ENCODE data around the gene DALRD3. TPM values are rescaled to one million over a fixed set of nuclear protein-coding genes. Genes with fewer than 3 reads are reported as not detected.

Gene DALRD3
- total RNA-seq, 1 experiment from 2014 or later = 62.8 TPM

GRCh38 chr3:49007068-49007770, 11.2 kb downstream of the DALRD3 start, which contains the start of gene WDR6:
TSS of gene WDR6 (plus strand) at chr3:49007391. CDS start at chr3:49007432, 41 bp downstream.
- DNase-seq (ENCODE audit: low spot score) = peak; percentile 98
- in situ Hi-C loops (cut with HindIII; ENCODE audit: low sequenced_read_pairs) = no loop called here

- DNase-seq (ENCODE audit: low spot score) = peak; percentile 46
- in situ Hi-C loops (cut with HindIII; ENCODE audit: low sequenced_read_pairs) = no loop called here
These were observed 11.8 kb downstream of the DALRD3 start for GRCh38 chr3:49006408-49007067.

- no peak for DNase-seq (ENCODE audit: low spot score)
These were observed 12.4 kb downstream of the DALRD3 start for GRCh38 chr3:49005998-49006397.

GRCh38 chr3:49005303-49005680, 13.1 kb downstream of the DALRD3 start:
- in situ Hi-C loops (cut with HindIII; ENCODE audit: low sequenced_read_pairs) = no loop called here

More at GRCh38 chr3:49005998-49006397, 12.4 kb downstream of the DALRD3 start:
- in situ Hi-C loops (cut with HindIII; ENCODE audit: low sequenced_read_pairs) = no loop called here

GRCh38 chr3:49004352-49005302, 13.8 kb downstream of the DALRD3 start:
- in situ Hi-C loops (cut with HindIII; ENCODE audit: low sequenced_read_pairs) = no loop called here

More at GRCh38 chr3:49005303-49005680, 13.1 kb downstream of the DALRD3 start:
- no peak for DNase-seq (ENCODE audit: low spot score)

GRCh38 chr3:49001155-49001554, 17.2 kb downstream of the DALRD3 start:
- DNase-seq (ENCODE audit: low spot score) = no peak
- in situ Hi-C loops (cut with HindIII; ENCODE audit: low sequenced_read_pairs) = no loop called here

More at GRCh38 chr3:49004352-49005302, 13.8 kb downstream of the DALRD3 start:
- no peak for DNase-seq (ENCODE audit: low spot score)

GRCh38 chr3:48999085-48999858, 19.1 kb downstream of the DALRD3 start:
- no peak for DNase-seq (ENCODE audit: low spot score)
- in situ Hi-C loops (cut with HindIII; ENCODE audit: low sequenced_read_pairs) = no loop called here

- in situ Hi-C loops (cut with HindIII; ENCODE audit: low sequenced_read_pairs) = no loop called here
- peak; percentile 57 for DNase-seq (ENCODE audit: low spot score)
These were observed 20.4 kb downstream of the DALRD3 start for GRCh38 chr3:48997714-48998637.

GRCh38 chr3:48997102-48997635, 21.2 kb downstream of the DALRD3 start:
- in situ Hi-C loops (cut with HindIII; ENCODE audit: low sequenced_read_pairs) = no loop called here
- no peak for DNase-seq (ENCODE audit: low spot score)

- in situ Hi-C loops (cut with HindIII; ENCODE audit: low sequenced_read_pairs) = no loop called here
- no peak for DNase-seq (ENCODE audit: low spot score)
These were observed 21.7 kb downstream of the DALRD3 start for GRCh38 chr3:48996640-48997039.

GRCh38 chr3:48993834-48994233, 24.5 kb downstream of the DALRD3 start:
- in situ Hi-C loops (cut with HindIII; ENCODE audit: low sequenced_read_pairs) = no loop called here

GRCh38 chr3:48991851-48992545, 26.4 kb downstream of the DALRD3 start:
- DNase-seq (ENCODE audit: low spot score) = no peak
- in situ Hi-C loops (cut with HindIII; ENCODE audit: low sequenced_read_pairs) = no loop called here

More at GRCh38 chr3:48993834-48994233, 24.5 kb downstream of the DALRD3 start:
- no peak for DNase-seq (ENCODE audit: low spot score)

- peak; percentile 72 for DNase-seq (ENCODE audit: low spot score)
- in situ Hi-C loops (cut with HindIII; ENCODE audit: low sequenced_read_pairs) = no loop called here
These were observed 27.5 kb downstream of the DALRD3 start for GRCh38 chr3:48990636-48991469.

GRCh38 chr3:48989796-48990635, 28.4 kb downstream of the DALRD3 start, which contains the start of gene P4HTM:
TSS of gene P4HTM (plus strand) at chr3:48990241. CDS start at chr3:48990257, 16 bp downstream.
- DNase-seq (ENCODE audit: low spot score) = peak; percentile 87
- in situ Hi-C loops (cut with HindIII; ENCODE audit: low sequenced_read_pairs) = no loop called here

GRCh38 chr3:48989126-48989795, 29.1 kb downstream of the DALRD3 start:
- in situ Hi-C loops (cut with HindIII; ENCODE audit: low sequenced_read_pairs) = no loop called here

More at GRCh38 chr3:48989126-48989795, 29.1 kb downstream of the DALRD3 start:
- no peak for DNase-seq (ENCODE audit: low spot score)
